MV-4-11 (cell line): ENCODE results near the gene TTC7B.
"Not testable (repeated sequence)": the region's sequence is repeated elsewhere in the genome, so short reads cannot be mapped to it uniquely, and the experiment has no call there.

Source experiments
- DNase-seq: peaks from one replicate; lab custom pipeline; 2025; lab: John Stamatoyannopoulos, UW

Gene TTC7B

GRCh38 chr14:90544971-90545370 lies 271.3 kb downstream of the TTC7B start:
- no peak for DNase-seq

- DNase-seq, result no peak
Measured at GRCh38 chr14:90544566-90544965, 271.7 kb downstream of the TTC7B start.

GRCh38 chr14:90543876-90544275 lies 272.4 kb downstream of the TTC7B start:
- DNase-seq, result no peak

- DNase-seq, result no peak
Measured at GRCh38 chr14:90541076-90541634, 275.1 kb downstream of the TTC7B start.

- DNase-seq, result no peak
Measured at GRCh38 chr14:90540437-90540836, 275.8 kb downstream of the TTC7B start.

GRCh38 chr14:90539996-90540395 lies 276.2 kb downstream of the TTC7B start:
- DNase-seq, result no peak

- DNase-seq, result no peak
Measured at GRCh38 chr14:90539496-90539775, 276.8 kb downstream of the TTC7B start.

GRCh38 chr14:90538716-90539495 lies 277.3 kb downstream of the TTC7B start:
- DNase-seq, result no peak

- no peak for DNase-seq
Measured at GRCh38 chr14:90538095-90538494, 278.1 kb downstream of the TTC7B start.

- no peak for DNase-seq
Measured at GRCh38 chr14:90536511-90537191, 279.6 kb downstream of the TTC7B start.

- peak; percentile 4 for DNase-seq
Measured at GRCh38 chr14:90536092-90536491, 280.1 kb downstream of the TTC7B start.

GRCh38 chr14:90535556-90536090 lies 280.6 kb downstream of the TTC7B start:
- DNase-seq, result no peak

- DNase-seq, result no peak
Measured at GRCh38 chr14:90534838-90535555, 281.2 kb downstream of the TTC7B start.

GRCh38 chr14:90534091-90534837 lies 282.0 kb downstream of the TTC7B start:
- peak; percentile 38 for DNase-seq

GRCh38 chr14:90533591-90534021 lies 282.6 kb downstream of the TTC7B start:
- no peak for DNase-seq

GRCh38 chr14:90532826-90533525 lies 283.3 kb downstream of the TTC7B start:
- no peak for DNase-seq

- DNase-seq, result no peak
Measured at GRCh38 chr14:90531497-90531896, 284.7 kb downstream of the TTC7B start.

GRCh38 chr14:90530523-90530922 lies 285.7 kb downstream of the TTC7B start:
- no peak for DNase-seq

GRCh38 chr14:90527978-90528377 lies 288.3 kb downstream of the TTC7B start:
- no peak for DNase-seq

- not testable (repeated sequence) for DNase-seq
Measured at GRCh38 chr14:90526536-90526935, 289.7 kb downstream of the TTC7B start.
